HEK293 (cell line): ENCODE results near the gene MNT.

ENCODE experiments used
- HOXD13 ChIP-seq: sonication (generic); formaldehyde crosslinking; IDR thresholded peaks from 2 replicates; pipeline ENCODE4 v1.8.0; 2022; ENCODE audit warnings: missing genetic modification reagents, borderline replicate concordance
- PATZ1 ChIP-seq: fragments of 450-650 bp; formaldehyde crosslinking; IDR thresholded peaks from 2 replicates; pipeline ENCODE4 v1.5.1; 2016; ENCODE audit warnings: missing biosample characterization, missing genetic modification characterization
- ZBTB48 ChIP-seq: fragments of 450-650 bp; formaldehyde crosslinking; IDR thresholded peaks from 2 replicates; pipeline ENCODE4 v1.5.1; 2016; ENCODE audit warnings: missing biosample characterization, missing genetic modification characterization
- ZNF426 ChIP-seq: fragments of 450-650 bp; formaldehyde crosslinking; IDR thresholded peaks from 2 replicates; pipeline ENCODE4 v1.5.1; 2017; ENCODE audit warnings: missing biosample characterization, missing genetic modification characterization, mild to moderate bottlenecking, inconsistent platforms, moderate library complexity
- ZNF664 ChIP-seq: fragments of 450-650 bp; formaldehyde crosslinking; IDR thresholded peaks from 2 replicates; pipeline ENCODE4 v1.5.1; 2016; ENCODE audit warnings: missing biosample characterization, missing genetic modification characterization
- TF ChIP-seq, protein P1 (sequence below): fragments of 450-650 bp; formaldehyde crosslinking; IDR thresholded peaks from 2 replicates; pipeline ENCODE4 v1.5.1; 2016; ENCODE audit warnings: missing biosample characterization, missing genetic modification characterization

DNA sequence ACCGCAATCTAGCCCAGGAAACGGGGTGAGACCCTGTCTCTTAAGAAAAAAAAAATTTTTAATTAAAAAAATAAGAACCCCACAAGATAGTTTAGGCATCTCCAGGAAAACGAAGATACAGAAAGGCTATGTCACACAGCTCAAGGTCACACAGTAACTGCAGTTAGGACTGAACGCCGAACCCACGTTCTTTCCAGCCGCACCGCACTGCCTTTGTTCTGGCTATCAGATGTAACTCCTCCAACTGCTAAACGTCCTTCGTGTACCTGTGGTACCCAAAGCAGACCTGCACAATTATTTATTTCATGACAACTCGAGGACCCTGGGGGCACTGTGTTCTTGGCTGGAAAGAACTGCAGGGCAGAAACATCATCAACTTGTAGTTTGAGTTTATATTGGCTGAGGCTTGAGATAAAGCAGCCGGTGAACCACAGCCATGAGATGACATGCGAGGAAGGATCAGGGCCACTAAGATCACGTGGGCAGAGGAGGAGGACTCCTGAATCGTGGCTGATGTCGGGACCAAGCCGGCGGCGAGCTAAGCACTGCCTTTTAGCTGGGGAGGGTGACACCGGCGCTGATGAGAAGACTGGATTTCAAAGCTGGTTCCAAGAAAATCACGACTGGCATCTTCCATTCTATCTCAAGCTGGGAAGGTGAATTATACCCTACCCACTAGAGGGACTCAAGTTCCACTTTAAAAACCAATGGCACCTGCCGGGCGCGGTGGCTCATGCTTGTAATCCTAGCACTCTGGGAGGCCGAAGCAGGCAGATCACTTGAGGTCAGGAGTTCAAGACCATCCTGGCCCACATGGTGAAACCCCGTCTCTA is 20.7 kb upstream of the MNT start:
- TF ChIP-seq HOXD13 (CRISPR knock-in tag) (no peak), ZBTB48 (no peak), ZNF664 (tag by site-specific recombination) (no peak), ZNF426 (tag by site-specific recombination) (no peak), PATZ1 (tag by site-specific recombination) (no peak)
- TF ChIP-seq, protein P1, sequence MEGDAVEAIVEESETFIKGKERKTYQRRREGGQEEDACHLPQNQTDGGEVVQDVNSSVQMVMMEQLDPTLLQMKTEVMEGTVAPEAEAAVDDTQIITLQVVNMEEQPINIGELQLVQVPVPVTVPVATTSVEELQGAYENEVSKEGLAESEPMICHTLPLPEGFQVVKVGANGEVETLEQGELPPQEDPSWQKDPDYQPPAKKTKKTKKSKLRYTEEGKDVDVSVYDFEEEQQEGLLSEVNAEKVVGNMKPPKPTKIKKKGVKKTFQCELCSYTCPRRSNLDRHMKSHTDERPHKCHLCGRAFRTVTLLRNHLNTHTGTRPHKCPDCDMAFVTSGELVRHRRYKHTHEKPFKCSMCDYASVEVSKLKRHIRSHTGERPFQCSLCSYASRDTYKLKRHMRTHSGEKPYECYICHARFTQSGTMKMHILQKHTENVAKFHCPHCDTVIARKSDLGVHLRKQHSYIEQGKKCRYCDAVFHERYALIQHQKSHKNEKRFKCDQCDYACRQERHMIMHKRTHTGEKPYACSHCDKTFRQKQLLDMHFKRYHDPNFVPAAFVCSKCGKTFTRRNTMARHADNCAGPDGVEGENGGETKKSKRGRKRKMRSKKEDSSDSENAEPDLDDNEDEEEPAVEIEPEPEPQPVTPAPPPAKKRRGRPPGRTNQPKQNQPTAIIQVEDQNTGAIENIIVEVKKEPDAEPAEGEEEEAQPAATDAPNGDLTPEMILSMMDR = peak; percentile 31; the same call in 1 of the 2 replicates
